WTC11 (cell line): Measurements from ENCODE around the gene MRPS11. TPM values are rescaled to one million over a fixed set of nuclear protein-coding genes. Genes with fewer than 3 reads are reported as not detected.

Experiments used
- ATAC-seq: fragments of 200-7000 bp; cut with Tn5 transposase; 2 replicates; pipeline ENCODE4 v1.10.0; 2021; ENCODE audit warnings: mild to moderate bottlenecking, moderate library complexity
- CTCF ChIA-PET: fragments of 300-600 bp; sonication (Branson Sonifier 250); formaldehyde crosslinking; loops from one replicate; lab custom pipeline; 2021; ENCODE audit warnings: antibody characterized with exemption; lab: Charles Lee
- POLR2A ChIA-PET: fragments of 350-600 bp; sonication (Branson Sonifier 250); formaldehyde crosslinking; loops from one replicate; lab custom pipeline; 2021; ENCODE audit warnings: antibody characterized with exemption; lab: Charles Lee
- DNase-seq: peaks from one replicate; pipeline ENCODE4 v3.0.0; 2021; ENCODE audit warnings: low spot score
- H3K27ac Mint-ChIP-seq: 2 replicates; pipeline ENCODE4 v1.8.0; 2021; ENCODE audit warnings: mixed read lengths
- H3K27me3 Mint-ChIP-seq: 2 replicates; pipeline ENCODE4 v1.8.0; 2021; ENCODE audit warnings: low read depth, mild to moderate bottlenecking, moderate library complexity, mixed read lengths
- H3K36me3 Mint-ChIP-seq: 2 replicates; pipeline ENCODE4 v1.8.0; 2021; ENCODE audit warnings: mixed read lengths
- H3K4me1 Mint-ChIP-seq: 2 replicates; pipeline ENCODE4 v1.8.0; 2022; ENCODE audit warnings: mixed read lengths
- H3K4me3 Mint-ChIP-seq: 2 replicates; pipeline ENCODE4 v1.8.0; 2021; ENCODE audit warnings: mild to moderate bottlenecking, moderate library complexity, mixed read lengths
- H3K9me3 Mint-ChIP-seq: 2 replicates; pipeline ENCODE4 v1.8.0; 2021; ENCODE audit warnings: mixed read lengths
- AR ChIP-seq: fragments of 250-450 bp; sonication (Bioruptor Pico); IDR thresholded peaks from 2 replicates; pipeline ENCODE4 v1.9.0; 2021; ENCODE audit warnings: mild to moderate bottlenecking
- ATF6 ChIP-seq: sonication (generic); formaldehyde crosslinking; IDR thresholded peaks from 2 replicates; pipeline ENCODE4 v1.8.1; 2023; ENCODE audit warnings: mild to moderate bottlenecking, missing genetic modification reagents
- CBFB ChIP-seq: sonication (generic); formaldehyde crosslinking; IDR thresholded peaks from 2 replicates; pipeline ENCODE4 v1.8.1; 2022; ENCODE audit warnings: mild to moderate bottlenecking, low read depth, missing genetic modification reagents
- CDX4 ChIP-seq: fragments of 250-450 bp; sonication (Bioruptor Pico); IDR thresholded peaks from 2 replicates; pipeline ENCODE4 v1.9.0; 2021; ENCODE audit warnings: moderate library complexity, mild to moderate bottlenecking, inconsistent platforms, borderline replicate concordance
- E2F5 ChIP-seq: sonication (generic); formaldehyde crosslinking; IDR thresholded peaks from 2 replicates; pipeline ENCODE4 v1.8.1; 2022; ENCODE audit warnings: mild to moderate bottlenecking, moderate library complexity, missing genetic modification reagents
- ELF4 ChIP-seq: sonication (generic); formaldehyde crosslinking; IDR thresholded peaks from 2 replicates; pipeline ENCODE4 v1.8.1; 2022; ENCODE audit warnings: low read depth, mild to moderate bottlenecking, moderate library complexity, missing genetic modification reagents
- ERG ChIP-seq: fragments of 250-450 bp; sonication (Bioruptor Pico); IDR thresholded peaks from 2 replicates; pipeline ENCODE4 v1.8.0; 2021; ENCODE audit warnings: mild to moderate bottlenecking
- ETV6 ChIP-seq: sonication (generic); formaldehyde crosslinking; IDR thresholded peaks from 2 replicates; pipeline ENCODE4 v1.8.1; 2022; ENCODE audit warnings: mild to moderate bottlenecking, missing genetic modification reagents
- GABPB1 ChIP-seq: sonication (generic); formaldehyde crosslinking; IDR thresholded peaks from 2 replicates; pipeline ENCODE4 v1.8.1; 2023; ENCODE audit warnings: mild to moderate bottlenecking, missing genetic modification reagents
- GTF2I ChIP-seq: fragments of 250-450 bp; sonication (Bioruptor Pico); conservative IDR thresholded peaks from 2 replicates; pipeline ENCODE4 v1.4.0; 2021; ENCODE audit warnings: mild to moderate bottlenecking
- MYBL2 ChIP-seq: sonication (generic); formaldehyde crosslinking; IDR thresholded peaks from 2 replicates; pipeline ENCODE4 v1.8.1; 2023; ENCODE audit warnings: mild to moderate bottlenecking, moderate library complexity, missing genetic modification reagents
- PREB ChIP-seq: sonication (generic); formaldehyde crosslinking; IDR thresholded peaks from 2 replicates; pipeline ENCODE4 v1.8.1; 2022; ENCODE audit warnings: mild to moderate bottlenecking, missing genetic modification reagents, moderate library complexity, borderline replicate concordance
- RORB ChIP-seq: fragments of 250-450 bp; sonication (Bioruptor Pico); IDR thresholded peaks from 2 replicates; pipeline ENCODE4 v1.9.0; 2021; ENCODE audit warnings: mild to moderate bottlenecking
- SMAD4 ChIP-seq: sonication (generic); formaldehyde crosslinking; IDR thresholded peaks from 2 replicates; pipeline ENCODE4 v1.8.0; 2022; ENCODE audit warnings: mild to moderate bottlenecking, missing genetic modification reagents
- SP1 ChIP-seq: sonication (generic); formaldehyde crosslinking; conservative IDR thresholded peaks from 2 replicates; pipeline ENCODE4 v1.8.1; 2022; ENCODE audit warnings: missing genetic modification reagents
- TCF7 ChIP-seq: sonication (generic); formaldehyde crosslinking; IDR thresholded peaks from 2 replicates; pipeline ENCODE4 v1.8.0; 2022; ENCODE audit warnings: mild to moderate bottlenecking, low read depth, missing genetic modification reagents, moderate library complexity
- TEAD4 ChIP-seq: sonication (generic); formaldehyde crosslinking; IDR thresholded peaks from 2 replicates; pipeline ENCODE4 v1.8.0; 2022; ENCODE audit warnings: mild to moderate bottlenecking, missing genetic modification reagents
- USF1 ChIP-seq: sonication (generic); formaldehyde crosslinking; IDR thresholded peaks from 2 replicates; pipeline ENCODE4 v1.8.0; 2022; ENCODE audit warnings: mild to moderate bottlenecking, missing genetic modification reagents
- ZBTB43 ChIP-seq: sonication (generic); formaldehyde crosslinking; IDR thresholded peaks from 2 replicates; pipeline ENCODE4 v1.8.1; 2023; ENCODE audit warnings: mild to moderate bottlenecking, missing genetic modification reagents
- ZNF138 ChIP-seq: sonication (generic); formaldehyde crosslinking; conservative IDR thresholded peaks from 2 replicates; pipeline ENCODE4 v1.8.1; 2022; ENCODE audit warnings: mild to moderate bottlenecking, moderate library complexity, missing genetic modification reagents
- ZNF232 ChIP-seq: sonication (generic); formaldehyde crosslinking; IDR thresholded peaks from 2 replicates; pipeline ENCODE4 v1.8.0; 2022; ENCODE audit warnings: mild to moderate bottlenecking, missing genetic modification reagents
- ZNF396 ChIP-seq: fragments of 250-450 bp; sonication (Bioruptor Pico); IDR thresholded peaks from 2 replicates; pipeline ENCODE4 v1.8.0; 2021; ENCODE audit warnings: mild to moderate bottlenecking, moderate library complexity, borderline replicate concordance
- ZNF671 ChIP-seq: fragments of 250-450 bp; sonication (Bioruptor Pico); IDR thresholded peaks from 2 replicates; pipeline ENCODE4 v1.8.0; 2021; ENCODE audit warnings: mild to moderate bottlenecking
- ZSCAN18 ChIP-seq: fragments of 250-450 bp; sonication (Bioruptor Pico); IDR thresholded peaks from 2 replicates; pipeline ENCODE4 v2.1.2; 2022; ENCODE audit warnings: mild to moderate bottlenecking, moderate library complexity
- total RNA-seq: library from RNA; stranded (reverse); gene quantifications from 3 replicates; pipeline ENCODE4 v1.2.3, GENCODE V29; 2021

Gene MRPS11
- total RNA-seq, 1 experiment from 2014 or later = 49.1 TPM

- TF ChIP-seq GTF2I (CRISPR knock-in tag) (no peak), PREB (no peak), TEAD4 (CRISPR knock-in tag) (no peak), TCF7 (CRISPR knock-in tag) (no peak), ZBTB43 (CRISPR knock-in tag) (no peak), ETV6 (no peak), GABPB1 (CRISPR knock-in tag) (peak; percentile 7), SMAD4 (CRISPR knock-in tag) (no peak), ZNF138 (CRISPR knock-in tag) (no peak), ZSCAN18 (CRISPR knock-in tag) (no peak), AR (CRISPR knock-in tag) (no peak), ZNF232 (no peak), E2F5 (CRISPR knock-in tag) (peak; percentile 64; the same call in 1 of the 2 replicates)
- TF ChIP-seq, all 79 proteins: peak for 11
These were observed at the start of gene MRPS11, which contains the start of gene MRPL46 (continued) for GRCh38 chr15:88467073-88467934.

- no peak overlapping the region for H3K27ac Mint-ChIP-seq
- H3K27me3 Mint-ChIP-seq = peaks cover 9% of the 10 kb centered on the region
- DNase-seq (no peak), ATAC-seq (no peak)
- H3K4me1 Mint-ChIP-seq = no peaks in the 10 kb centered on the region
- ChIA-PET POLR2A (no interaction called here), CTCF (interaction anchor here (1.5 to 1.7 kb wide), 2 partner anchors 16 to 31 kb away, joined by 4 read pairs; no protein-coding TSS in a partner anchor)
- no peaks in the 10 kb centered on the region for H3K36me3 Mint-ChIP-seq
- H3K4me3 Mint-ChIP-seq = no peak overlapping the region
- H3K9me3 Mint-ChIP-seq = no peaks in the 10 kb centered on the region
- TF ChIP-seq ZNF232 (no peak), RORB (CRISPR knock-in tag) (no peak), CDX4 (CRISPR knock-in tag) (no peak), ZNF671 (CRISPR knock-in tag) (no peak), ATF6 (CRISPR knock-in tag) (no peak), ZNF396 (CRISPR knock-in tag) (no peak), TCF7 (CRISPR knock-in tag) (no peak), ERG (CRISPR knock-in tag) (no peak), ELF4 (CRISPR knock-in tag) (no peak), MYBL2 (CRISPR knock-in tag) (no peak), CBFB (CRISPR knock-in tag) (no peak), SP1 (no peak), USF1 (no peak)
These were observed 47.7 kb upstream of the MRPS11 start for GRCh38 chr15:88419830-88420229.
